Brain microvascular endothelial cell (primary cell): ENCODE measurements around the gene AHSG.

Source experiments
- DNase-seq: peaks from one replicate; pipeline ENCODE4 v3.0.0-alpha.2; 2020
- H3K27ac ChIP-seq: fragments of 250-450 bp; sonication (Bioruptor Pico); 2 replicates; pipeline ENCODE4 v1.5.1; 2020; ENCODE audit warnings: mild to moderate bottlenecking, moderate library complexity
- H3K27me3 ChIP-seq: fragments of 250-450 bp; sonication (Bioruptor Pico); replicated peaks from 2 replicates; pipeline ENCODE4 v1.5.1; 2020; ENCODE audit warnings: mild to moderate bottlenecking
- H3K36me3 ChIP-seq: fragments of 250-450 bp; sonication (Bioruptor Pico); replicated peaks from 2 replicates; pipeline ENCODE4 v1.5.1; 2020; ENCODE audit warnings: mild to moderate bottlenecking
- H3K4me3 ChIP-seq: 2 replicates; pipeline ENCODE4 v1.5.1; 2011; ENCODE audit warnings: low read depth, mild to moderate bottlenecking, control low read depth, low read length, moderate library complexity
- CTCF ChIP-seq: IDR thresholded peaks from 2 replicates; pipeline ENCODE4 v1.5.1; 2011; ENCODE audit warnings: low read depth, mild to moderate bottlenecking, moderate library complexity, low read length, control low read depth, inconsistent platforms; ENCODE audit errors: missing control alignments
- in situ Hi-C: cut with HindIII; loops from 2 replicates; pipeline ENCODE4 v1.10.0; 2017; ENCODE audit warnings: low sequenced_read_pairs, low pct_ligation_motif_present

AHSG gene

DNA sequence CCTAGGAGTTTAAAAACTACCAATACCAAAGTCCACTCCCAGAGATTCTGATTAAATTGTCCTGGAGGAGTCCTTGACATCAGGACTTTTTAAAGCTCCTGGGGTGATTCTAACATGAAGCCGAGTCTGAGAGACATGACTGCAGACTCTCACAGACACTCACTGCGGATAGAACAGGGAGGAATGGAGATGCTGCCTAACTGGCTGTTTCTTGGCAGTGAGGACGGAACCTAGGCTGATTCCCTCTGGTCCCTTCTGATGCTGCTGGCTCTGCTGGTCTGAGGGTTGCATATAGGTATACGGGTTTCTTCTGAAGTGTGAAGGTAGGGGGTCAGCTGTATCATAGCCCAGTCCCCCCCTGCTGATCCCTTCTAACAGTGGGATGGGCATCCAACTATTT, 51.6 kb downstream of the AHSG start:
- no peak for TF ChIP-seq CTCF
- Histone ChIP-seq H3K4me3 (no peak overlapping the region), H3K27ac (no peak overlapping the region), H3K36me3 (no peaks in the 10 kb centered on the region), H3K27me3 (no peaks in the 10 kb centered on the region)
- in situ Hi-C loops = no loop called here
- no peak for DNase-seq

- H3K27ac ChIP-seq = no peak within 1 kb of the TSS
- DNase-seq = no peak
- H3K36me3 ChIP-seq = no peaks in the 10 kb centered on the region
- in situ Hi-C loops = no loop called here
- no peak for TF ChIP-seq CTCF
- H3K4me3 ChIP-seq = no peak within 1 kb of the TSS
- no peaks in the 10 kb centered on the region for H3K27me3 ChIP-seq
These were observed 52.8 kb downstream of the AHSG start, which contains the start of gene HRG for GRCh38 chr3:186665625-186666188. Gene HRG, plus strand, starts transcription at chr3:186666014. Its CDS starts 18 bp downstream, at chr3:186666032.

DNA sequence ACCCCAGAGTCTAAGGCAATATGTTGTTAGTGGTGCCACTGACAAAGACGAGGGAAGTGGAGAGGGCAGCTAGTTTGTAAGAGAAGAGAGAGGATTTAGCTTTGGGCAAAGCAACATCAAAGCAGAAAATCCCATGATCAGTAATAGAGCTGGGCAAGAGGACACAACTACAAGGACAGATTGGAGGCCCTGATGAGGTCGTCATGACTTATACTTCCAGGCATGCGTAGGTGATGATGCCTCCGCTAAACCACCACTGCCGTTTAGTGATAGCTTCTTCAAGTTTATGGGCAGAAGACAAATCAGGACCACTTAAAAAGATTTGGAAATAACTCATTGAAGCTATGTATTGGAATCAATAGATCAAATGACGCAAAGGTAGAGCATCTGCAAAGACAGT, 55.6 kb downstream of the AHSG start:
- Histone ChIP-seq H3K36me3 (no peaks in the 10 kb centered on the region), H3K27ac (no peak overlapping the region), H3K4me3 (no peak overlapping the region), H3K27me3 (peaks cover 3% of the 10 kb centered on the region)
- in situ Hi-C loops = no loop called here
- no peak for DNase-seq
- no peak for TF ChIP-seq CTCF

DNA sequence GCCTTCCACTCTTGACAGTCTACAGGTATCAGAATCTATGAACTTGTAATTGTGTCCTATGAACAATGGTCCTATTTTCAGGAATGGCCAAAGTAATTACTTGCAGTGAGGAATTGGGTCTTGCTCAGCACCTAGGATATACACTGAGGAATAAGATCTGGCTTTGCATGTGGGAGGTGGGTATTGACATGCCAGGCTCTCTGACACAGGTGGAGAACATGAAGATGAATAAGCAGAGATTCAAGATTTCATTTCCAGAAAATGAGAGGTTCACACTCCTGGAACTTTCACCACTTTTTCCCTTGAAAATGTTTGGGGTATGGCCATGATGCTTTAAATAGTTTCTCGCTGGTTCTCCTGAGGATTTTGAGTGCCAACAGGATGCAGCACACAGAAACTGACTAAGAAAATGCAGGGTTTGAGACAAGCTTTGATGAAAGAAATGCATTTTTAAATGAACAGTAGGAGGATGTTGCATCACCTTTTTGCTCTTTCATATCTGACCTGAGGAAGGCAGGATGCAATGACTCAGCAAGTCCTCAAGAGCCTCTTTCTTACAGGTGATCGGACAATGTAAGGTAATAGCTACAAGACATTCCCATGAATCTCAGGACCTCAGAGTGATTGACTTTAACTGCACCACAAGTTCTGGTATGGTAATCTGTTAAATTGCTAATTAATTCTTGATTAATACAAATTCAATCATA, 56.7 kb downstream of the AHSG start:
- DNase-seq = no peak
- no peak overlapping the region for H3K4me3 ChIP-seq
- peaks cover 3% of the 10 kb centered on the region for H3K27me3 ChIP-seq
- no peaks in the 10 kb centered on the region for H3K36me3 ChIP-seq
- in situ Hi-C loops = no loop called here
- no peak overlapping the region for H3K27ac ChIP-seq
- TF ChIP-seq CTCF = no peak

DNA sequence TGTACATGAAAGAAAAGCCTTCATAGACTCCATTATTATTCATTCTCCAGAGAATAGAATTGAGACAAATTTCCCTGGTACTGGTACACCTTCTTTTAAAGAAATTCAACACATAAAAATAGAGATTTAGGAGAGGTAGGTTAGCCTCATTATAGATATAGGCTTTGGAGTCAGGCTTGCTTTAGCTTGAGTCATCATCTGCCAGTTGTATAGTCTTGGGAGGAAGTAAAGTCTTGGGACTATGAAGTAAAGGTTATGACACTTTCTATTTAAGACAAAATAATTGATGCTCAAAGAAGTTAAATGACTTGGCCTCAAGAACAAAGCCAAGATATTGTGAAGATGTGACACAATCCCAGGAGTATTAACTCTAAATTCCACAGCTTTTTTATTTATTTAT, 57.3 kb downstream of the AHSG start:
- Histone ChIP-seq H3K27ac (no peak overlapping the region), H3K36me3 (no peaks in the 10 kb centered on the region), H3K27me3 (peaks cover 5% of the 10 kb centered on the region), H3K4me3 (no peak overlapping the region)
- no peak for DNase-seq
- in situ Hi-C loops = no loop called here
- TF ChIP-seq CTCF = no peak
